Head of caudate nucleus (tissue), 42 donors: Measurements from ENCODE around the gene EXOC4.
"Not testable (repeated sequence)": the region's sequence is repeated elsewhere in the genome, so short reads cannot be mapped to it uniquely, and the experiment has no call there.

Experiments used
- DNase-seq, 42 donors: peaks; one replicate each; pipeline versions ENCODE4 v3.0.0 to v3.0.0-alpha.2; 2020 to 2021; ENCODE audit warnings: mixed read lengths in 7 of 42
- intact Hi-C: fragments of 100-400 bp; cut with DNase I; formaldehyde crosslinking; loops from one replicate; pipeline ENCODE4 v1.15.0; 2022

EXOC4 gene

GRCh38 chr7:133625046-133625445 lies 372.2 kb downstream of the EXOC4 start:
- DNase-seq: no peak
- intact Hi-C loops: no loop called here

DNA sequence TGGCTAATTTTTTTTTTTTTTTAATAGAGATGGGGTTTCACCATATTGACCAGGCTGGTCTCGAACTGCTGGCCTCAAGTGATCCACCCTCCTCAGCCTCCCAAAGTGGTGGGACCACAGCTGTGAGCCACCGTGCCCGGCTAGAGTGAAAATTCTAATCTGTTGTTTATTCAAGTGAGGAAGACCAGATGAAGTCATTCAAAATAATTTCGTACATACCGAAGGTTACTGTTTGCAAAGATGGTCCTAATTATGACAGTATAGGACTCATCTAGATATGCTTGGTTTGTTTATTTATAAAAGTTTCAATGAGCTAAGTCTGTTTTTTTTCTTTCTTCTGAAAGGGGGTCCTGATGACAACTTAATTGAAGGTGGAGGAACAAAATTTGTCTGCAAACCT lies 376.8 kb downstream of the EXOC4 start:
- DNase-seq: no peak
- intact Hi-C loops: no loop called here

DNA sequence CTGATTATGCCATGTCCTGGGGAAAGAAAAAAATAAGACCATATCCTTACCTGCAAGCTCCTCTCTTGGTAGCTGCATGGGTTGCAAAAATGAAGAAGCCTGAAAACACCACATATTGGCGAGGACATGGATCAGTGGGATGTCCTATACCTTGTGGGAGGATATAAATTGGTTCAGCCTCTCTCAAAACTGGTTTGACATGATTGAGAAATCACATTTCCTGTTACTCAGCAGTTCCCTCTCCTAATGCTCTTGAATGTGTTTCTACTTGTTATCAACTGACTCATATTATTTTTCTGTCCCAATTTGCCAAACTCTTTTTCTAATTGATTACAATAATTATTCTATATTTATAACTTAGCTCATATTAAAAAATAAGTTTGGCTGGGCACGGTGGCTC lies 380.2 kb downstream of the EXOC4 start:
- intact Hi-C loops: no loop called here
- DNase-seq: no peak

GRCh38 chr7:133635541-133635940 lies 382.7 kb downstream of the EXOC4 start:
- DNase-seq: no peak
- intact Hi-C loops: no loop called here

- no peak for DNase-seq
- intact Hi-C loops: no loop called here
Measured at GRCh38 chr7:133638857-133639256, 386.0 kb downstream of the EXOC4 start.

GRCh38 chr7:133641436-133641835 lies 388.6 kb downstream of the EXOC4 start:
- DNase-seq: no peak
- intact Hi-C loops: no loop called here

DNA sequence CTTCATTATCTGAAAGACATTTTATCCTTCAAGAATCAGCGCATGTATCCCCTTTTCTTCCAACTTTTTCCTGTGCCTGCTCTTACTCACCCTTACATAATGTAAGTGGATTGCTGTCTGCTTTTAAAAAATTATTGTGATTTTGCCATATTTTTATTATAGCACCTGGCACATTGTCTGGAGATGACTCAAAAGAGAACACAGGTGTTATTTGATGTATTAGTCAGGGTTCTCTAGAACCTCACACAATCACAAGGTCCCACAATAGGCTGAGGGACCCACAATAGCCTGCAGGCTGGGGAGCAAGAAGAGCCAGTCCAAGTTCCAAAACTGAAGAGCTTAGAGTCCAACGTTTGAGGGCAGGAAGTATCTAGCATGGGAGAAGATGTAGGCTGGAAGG lies 390.0 kb downstream of the EXOC4 start:
- no peak for DNase-seq
- intact Hi-C loops: no loop called here

GRCh38 chr7:133643652-133644051 lies 390.8 kb downstream of the EXOC4 start:
- intact Hi-C loops, DNase-seq: not testable (repeated sequence)

GRCh38 chr7:133645884-133646391 lies 393.1 kb downstream of the EXOC4 start:
- no peak for DNase-seq
- intact Hi-C loops: no loop called here

- intact Hi-C loops: no loop called here
- no peak for DNase-seq
Measured at GRCh38 chr7:133646472-133647315, 393.8 kb downstream of the EXOC4 start.

GRCh38 chr7:133649593-133649992 lies 396.7 kb downstream of the EXOC4 start:
- intact Hi-C loops: no loop called here

GRCh38 chr7:133650069-133650468 lies 397.2 kb downstream of the EXOC4 start:
- intact Hi-C loops: no loop called here
- no peak for DNase-seq

More at GRCh38 chr7:133649593-133649992, 396.7 kb downstream of the EXOC4 start:
- no peak for DNase-seq

GRCh38 chr7:133650487-133651300 lies 397.8 kb downstream of the EXOC4 start:
- no peak for DNase-seq
- intact Hi-C loops: no loop called here

- intact Hi-C loops: no loop called here
Measured at GRCh38 chr7:133652547-133652946, 399.7 kb downstream of the EXOC4 start.

GRCh38 chr7:133654547-133654946 lies 401.7 kb downstream of the EXOC4 start:
- no peak for DNase-seq
- intact Hi-C loops: no loop called here

More at GRCh38 chr7:133652547-133652946, 399.7 kb downstream of the EXOC4 start:
- DNase-seq: no peak

DNA sequence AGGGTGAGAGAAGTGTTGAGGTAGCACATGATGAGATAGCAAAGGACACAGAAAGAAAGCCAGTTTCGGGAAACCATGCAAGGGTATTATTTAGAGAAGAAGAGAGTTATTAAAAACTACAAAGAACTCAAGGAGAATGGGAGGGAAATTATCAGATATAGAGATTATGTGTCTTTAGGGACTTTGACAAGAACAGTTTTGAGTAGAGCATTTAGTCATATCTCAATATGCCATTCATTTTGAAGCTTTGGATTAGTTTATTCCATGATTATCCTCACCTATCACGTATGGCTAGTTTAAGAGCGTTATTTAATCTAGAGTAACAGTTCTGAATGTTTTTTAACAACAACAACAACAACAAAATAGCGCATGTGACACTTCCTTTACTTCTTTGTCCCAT lies 409.4 kb downstream of the EXOC4 start:
- intact Hi-C loops: no loop called here
- no peak for DNase-seq

DNA sequence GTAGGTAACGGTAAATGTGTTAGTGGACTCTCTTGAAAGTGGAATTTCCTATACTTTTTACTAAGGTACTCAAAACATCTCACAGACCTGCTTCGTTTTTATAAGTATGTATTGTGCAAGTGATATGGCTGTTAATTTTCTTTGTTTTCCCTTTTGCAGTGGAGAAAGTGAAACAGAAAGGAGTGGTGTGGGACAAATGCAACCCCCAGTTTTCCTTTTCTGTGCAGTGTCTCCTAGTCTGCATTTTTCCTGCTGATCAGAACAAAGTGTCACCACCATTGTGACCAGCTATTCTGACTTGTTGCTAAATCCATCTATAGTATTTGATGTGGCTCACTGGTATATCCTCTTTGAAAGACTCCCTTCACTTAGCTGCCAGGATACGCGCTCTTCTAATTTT lies 410.0 kb downstream of the EXOC4 start:
- DNase-seq: no peak
- intact Hi-C loops: no loop called here

- intact Hi-C loops: no loop called here
- DNase-seq: no peak
Measured at GRCh38 chr7:133664528-133664927, 411.6 kb downstream of the EXOC4 start.

- intact Hi-C loops: no loop called here
- no peak for DNase-seq
Measured at GRCh38 chr7:133668296-133669060, 415.6 kb downstream of the EXOC4 start.
